HepG2 (cell line): ENCODE measurements around the gene TCAP. TPM values are rescaled to one million over a fixed set of nuclear protein-coding genes. Genes with fewer than 3 reads are reported as not detected.

Source experiments
- AGO1 ChIP-seq: fragments of 200-400 bp; formaldehyde crosslinking; IDR thresholded peaks from 2 replicates; pipeline ENCODE4 v1.6.1; 2017; ENCODE audit warnings: mild to moderate bottlenecking, low read depth, low read length, moderate library complexity; ENCODE audit not compliant: poor library complexity, severe bottlenecking
- AKNA ChIP-seq: sonication (generic); formaldehyde crosslinking; IDR thresholded peaks from 2 replicates; pipeline ENCODE4 v1.4.0; 2020; ENCODE audit warnings: missing genetic modification reagents, borderline replicate concordance
- BRD4 ChIP-seq: sonication (generic); formaldehyde crosslinking; IDR thresholded peaks from 2 replicates; pipeline ENCODE4 v1.4.0; 2020; ENCODE audit warnings: missing genetic modification reagents
- CAMTA2 ChIP-seq: sonication (generic); formaldehyde crosslinking; IDR thresholded peaks from 2 replicates; pipeline ENCODE4 v1.4.0; 2020; ENCODE audit warnings: mild to moderate bottlenecking, missing genetic modification reagents, borderline replicate concordance
- ERF ChIP-seq: IDR thresholded peaks from 2 replicates; pipeline ENCODE4 v1.6.1; 2018; ENCODE audit warnings: missing biosample characterization, missing genetic modification reagents
- FOXK1 ChIP-seq: sonication (generic); formaldehyde crosslinking; IDR thresholded peaks from 2 replicates; pipeline ENCODE4 v1.4.0; 2020; ENCODE audit warnings: low read depth, missing genetic modification reagents, borderline replicate concordance
- GATA4 ChIP-seq: sonication (generic); IDR thresholded peaks from 2 replicates; pipeline ENCODE4 v1.6.1; 2016; ENCODE audit warnings: antibody characterized with exemption, low read depth, borderline replicate concordance
- KDM2A ChIP-seq: sonication (generic); formaldehyde crosslinking; IDR thresholded peaks from 2 replicates; pipeline ENCODE4 v1.4.0; 2020; ENCODE audit warnings: low read depth, missing genetic modification reagents, borderline replicate concordance
- MAZ ChIP-seq, 2 experiments: sonication (generic) in 1 of 2; formaldehyde crosslinking in 1 of 2; IDR thresholded peaks; 2 replicates each; pipeline versions ENCODE4 v1.5.0 to v1.6.1; 2012 to 2020; ENCODE audit warnings: low read depth in 2 of 2, mild to moderate bottlenecking in 2 of 2, borderline replicate concordance in 1 of 2, improper control_type of control experiment in 1 of 2, low read length in 1 of 2, missing genetic modification reagents in 1 of 2, moderate library complexity in 1 of 2
- PATZ1 ChIP-seq: sonication (generic); formaldehyde crosslinking; IDR thresholded peaks from 2 replicates; pipeline ENCODE4 v1.4.0; 2020; ENCODE audit warnings: missing genetic modification reagents
- PRDM4 ChIP-seq: sonication (generic); formaldehyde crosslinking; IDR thresholded peaks from 2 replicates; pipeline ENCODE4 v1.9.0; 2021; ENCODE audit warnings: missing genetic modification reagents, borderline replicate concordance
- YEATS4 ChIP-seq: sonication (generic); formaldehyde crosslinking; IDR thresholded peaks from 2 replicates; pipeline ENCODE4 v1.4.0; 2020; ENCODE audit warnings: missing genetic modification reagents, borderline replicate concordance
- ZNF333 ChIP-seq: sonication (generic); formaldehyde crosslinking; IDR thresholded peaks from 2 replicates; pipeline ENCODE4 v1.4.0; 2020; ENCODE audit warnings: mild to moderate bottlenecking, missing genetic modification reagents, borderline replicate concordance
- ZNF639 ChIP-seq: conservative IDR thresholded peaks from 2 replicates; pipeline ENCODE4 v1.6.1; 2018; ENCODE audit warnings: missing genetic modification reagents
- ZNF772 ChIP-seq: sonication (generic); formaldehyde crosslinking; IDR thresholded peaks from 2 replicates; pipeline ENCODE4 v1.5.0; 2020; ENCODE audit warnings: mild to moderate bottlenecking, missing genetic modification reagents
- polyA plus RNA-seq, 8 experiments: library from polyadenylated mRNA; depleted of rRNA in 3 of 8; stranded (reverse) in 7 of 8; unstranded in 1 of 8; fragments of >200 nt; fragmentation: Illumina TruSeq in 4 of 8; extraction: Trizol in 4 of 8; gene quantifications; 2 replicates each; pipeline versions ENCODE4 v1.2.1 to v1.2.3, GENCODE V29; 2011 to 2016; ENCODE audit warnings: low read depth in 4 of 8, missing spikeins in 1 of 8, mixed read lengths in 1 of 8; ENCODE audit not compliant: insufficient read depth in 1 of 8
- total RNA-seq, 5 experiments: library from RNA; depleted of rRNA; stranded (reverse); fragments of >200 nt; fragmentation: Illumina TruSeq; extraction: Trizol; gene quantifications; 2 replicates each; pipeline ENCODE4 v1.2.3, GENCODE V29; 2016; ENCODE audit warnings: low read depth in 1 of 5

TCAP gene
- total and polyA plus RNA-seq, 2 of the 13 experiments (the other 11 are each of a cell fraction or from before 2014, with no cell fraction given): 0.24 to 0.65 TPM

GRCh38 chr17:39636927-39637736 is 28.0 kb upstream of the TCAP start, which contains the start of gene STARD3 (continued):
- no peak for TF ChIP-seq AGO1
- peak; percentile 88; the same call in 1 of the 2 replicates for TF ChIP-seq ZNF772 (CRISPR knock-in tag)
- TF ChIP-seq ZNF333 (CRISPR knock-in tag): peak; percentile 91; the same call in 1 of the 2 replicates
- 0 out of 2 replicates have a peak, but pooled peaks have one; percentile 60 for TF ChIP-seq BRD4
- TF ChIP-seq MAZ (IDR thresholded peaks at IDR 0.05; ENCODE audit: borderline replicate concordance, low read depth, low read length): peak; percentile 31; the same call in 1 of the 2 replicates
- TF ChIP-seq MAZ (CRISPR knock-in tag; IDR thresholded peaks at IDR 0.05; ENCODE audit: low read depth): peak; percentile 68; the same call in 1 of the 2 replicates
- TF ChIP-seq CAMTA2 (CRISPR knock-in tag): 0 out of 2 replicates have a peak, but pooled peaks have one; percentile 74
- peak; percentile 93 for TF ChIP-seq KDM2A (CRISPR knock-in tag)
- 0 out of 2 replicates have a peak, but pooled peaks have one; percentile 72 for TF ChIP-seq PRDM4 (CRISPR knock-in tag)
- TF ChIP-seq FOXK1 (CRISPR knock-in tag): 0 out of 2 replicates have a peak, but pooled peaks have one; percentile 43
- peak; percentile 91 for TF ChIP-seq YEATS4 (CRISPR knock-in tag)
- TF ChIP-seq PATZ1: peak; percentile 63
- TF ChIP-seq GATA4: peak; percentile 61; the same call in 1 of the 2 replicates
- peak; percentile 65; the same call in 1 of the 2 replicates for TF ChIP-seq ERF (CRISPR knock-in tag)
- TF ChIP-seq AKNA: 0 out of 2 replicates have a peak, but pooled peaks have one; percentile 17
- TF ChIP-seq ZNF639 (CRISPR knock-in tag): 0 out of 2 replicates have a peak, but pooled peaks have one; percentile 51
